ENCODE results near the gene KNOP1.

The KNOP1 gene

DNA sequence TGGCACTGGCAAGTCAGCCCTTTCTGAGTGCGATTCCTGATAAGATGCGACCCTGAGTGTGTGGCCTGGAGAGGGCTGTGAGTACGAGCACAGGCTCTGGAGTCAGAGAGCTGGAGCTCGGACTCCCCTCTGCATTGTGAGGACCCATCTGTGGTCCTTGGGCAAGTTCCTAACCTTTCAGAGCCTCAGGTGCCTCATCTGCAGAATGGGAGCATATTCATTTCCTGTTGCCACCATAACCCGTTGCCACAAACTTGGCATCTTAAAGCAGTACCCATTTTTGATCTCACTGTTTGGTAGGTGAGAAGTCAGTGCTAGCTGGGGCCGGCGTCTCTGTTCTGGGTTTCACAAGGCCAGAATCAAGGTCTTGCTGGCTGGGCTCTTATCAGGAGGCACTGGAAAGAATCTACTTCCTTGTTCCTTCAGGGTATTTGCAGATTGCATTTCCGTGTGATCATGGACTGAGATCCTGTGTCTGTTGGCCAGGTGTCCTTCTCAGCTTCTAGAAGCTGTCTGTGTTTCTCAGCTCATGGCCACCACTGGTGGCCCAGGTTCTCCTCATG is 20.2 kb downstream of the KNOP1 start:
- Histone ChIP-seq H3K4me1 (ENCODE audit: insufficient read depth, low read length) (no peaks in the 10 kb centered on the region), H2AFZ (ENCODE audit: low read depth, low read length) (no peak overlapping the region), H3K4me3 (ENCODE audit: low read length) (no peak overlapping the region), H3K9me3 (ENCODE audit: low read length) (no peaks in the 10 kb centered on the region), H3K27me3 (ENCODE audit: insufficient read depth, low read length) (no peaks in the 10 kb centered on the region), H3K36me3 (ENCODE audit: insufficient read depth, low read length) (peaks cover 69% of the 10 kb centered on the region)

DNA sequence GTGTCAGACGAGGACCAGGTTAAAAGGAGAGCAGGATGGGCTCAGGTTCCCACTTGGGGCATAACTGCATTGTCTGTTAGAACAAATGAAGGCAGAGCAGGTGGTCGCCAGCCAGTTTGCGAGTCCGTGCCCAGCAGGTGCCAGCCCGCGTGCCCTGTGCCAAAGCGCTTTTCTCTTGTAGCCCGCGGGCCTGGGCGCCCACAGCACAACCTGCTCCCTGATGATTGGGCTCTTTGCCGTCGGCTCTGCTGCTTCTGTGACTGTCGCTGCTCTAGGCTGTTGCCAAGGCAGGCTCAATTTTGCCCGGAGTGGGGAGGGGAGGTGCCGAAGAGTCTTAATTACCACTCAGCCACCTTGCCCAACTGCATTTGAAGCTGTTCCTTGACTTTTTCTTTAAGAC is 21.1 kb downstream of the KNOP1 start:
- H2AFZ ChIP-seq (ENCODE audit: low read depth, low read length), result no peak overlapping the region
- H3K4me1 ChIP-seq (ENCODE audit: insufficient read depth, low read length), result no peaks in the 10 kb centered on the region
- no peak overlapping the region for H3K4me3 ChIP-seq (ENCODE audit: low read length)
- H3K27me3 ChIP-seq (ENCODE audit: insufficient read depth, low read length), result no peaks in the 10 kb centered on the region
- H3K36me3 ChIP-seq (ENCODE audit: insufficient read depth, low read length), result peaks cover 67% of the 10 kb centered on the region
- no peaks in the 10 kb centered on the region for H3K9me3 ChIP-seq (ENCODE audit: low read length)

DNA sequence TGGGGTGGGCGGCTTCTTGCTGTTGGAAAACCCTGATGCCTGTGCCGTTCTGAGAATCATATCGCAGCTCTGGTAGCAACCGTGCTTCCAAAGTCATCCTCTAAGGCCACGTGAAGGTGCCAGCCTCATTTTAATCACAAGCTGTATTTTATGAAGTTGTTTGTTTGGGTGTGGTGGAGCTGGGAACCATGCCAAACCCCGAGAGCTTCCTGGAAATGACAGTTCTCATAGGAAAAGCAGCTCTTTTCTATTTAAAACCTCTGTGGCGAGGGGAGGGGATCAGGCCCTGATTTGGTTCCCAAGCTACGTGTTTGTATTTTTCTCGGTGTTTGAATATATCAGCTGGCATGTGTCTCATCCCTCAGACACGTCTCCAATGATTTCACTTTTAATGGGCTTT is 21.7 kb downstream of the KNOP1 start:
- Histone ChIP-seq H2AFZ (ENCODE audit: low read depth, low read length) (no peak overlapping the region), H3K4me3 (ENCODE audit: low read length) (no peak overlapping the region), H3K4me1 (ENCODE audit: insufficient read depth, low read length) (no peaks in the 10 kb centered on the region), H3K36me3 (ENCODE audit: insufficient read depth, low read length) (peaks cover 70% of the 10 kb centered on the region), H3K27me3 (ENCODE audit: insufficient read depth, low read length) (no peaks in the 10 kb centered on the region), H3K9me3 (ENCODE audit: low read length) (no peaks in the 10 kb centered on the region)

DNA sequence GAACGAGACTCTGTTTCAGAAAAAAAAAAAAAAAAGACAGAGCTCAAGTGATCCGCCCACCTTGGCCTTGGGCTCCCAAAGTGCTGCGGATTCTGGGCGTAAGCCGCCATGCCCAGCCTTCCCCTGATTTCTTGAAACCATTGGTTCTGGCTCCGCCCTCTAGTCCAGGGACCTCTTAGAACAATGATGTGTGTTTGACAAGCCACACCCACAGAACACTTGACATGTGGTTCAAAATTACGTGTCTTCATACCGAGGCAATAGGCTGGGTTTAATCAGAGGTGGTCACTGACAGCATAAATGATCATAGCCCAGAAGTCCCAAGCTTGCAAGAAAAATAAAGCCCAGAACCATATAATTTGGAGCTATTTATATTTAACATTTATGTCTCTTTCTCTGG is 23.0 kb downstream of the KNOP1 start:
- peaks cover 59% of the 10 kb centered on the region for H3K36me3 ChIP-seq (ENCODE audit: insufficient read depth, low read length)
- no peaks in the 10 kb centered on the region for H3K9me3 ChIP-seq (ENCODE audit: low read length)
- H3K4me3 ChIP-seq (ENCODE audit: low read length), result no peak overlapping the region
- no peak overlapping the region for H2AFZ ChIP-seq (ENCODE audit: low read depth, low read length)
- H3K4me1 ChIP-seq (ENCODE audit: insufficient read depth, low read length), result no peaks in the 10 kb centered on the region
- H3K27me3 ChIP-seq (ENCODE audit: insufficient read depth, low read length), result no peaks in the 10 kb centered on the region

DNA sequence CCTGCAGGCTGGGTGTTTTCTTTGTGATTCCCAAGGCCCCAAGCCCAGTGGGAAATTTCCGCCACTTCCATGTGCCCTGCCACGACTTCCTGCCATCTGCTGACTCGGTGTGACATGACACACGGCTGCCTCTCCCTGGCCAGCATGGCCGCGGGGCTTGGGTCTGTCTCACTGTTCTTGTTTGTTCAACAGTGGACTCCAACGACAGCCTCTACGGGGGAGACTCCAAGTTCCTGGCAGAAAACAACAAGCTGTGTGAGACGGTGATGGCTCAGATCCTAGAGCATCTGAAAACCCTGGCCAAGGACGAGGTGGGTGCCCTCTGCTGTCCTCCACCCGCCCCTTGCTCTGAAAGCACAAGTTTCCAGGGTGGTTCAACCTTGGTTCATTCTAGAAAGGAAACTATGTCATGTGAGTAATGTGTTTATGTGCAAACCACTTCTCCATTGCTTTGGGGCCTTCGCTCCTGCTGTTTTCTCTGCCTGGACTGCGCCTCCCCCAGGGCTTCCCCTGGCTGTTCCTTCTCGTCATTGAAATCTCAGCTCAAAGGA is 26.8 kb downstream of the KNOP1 start:
- no peaks in the 10 kb centered on the region for H3K27me3 ChIP-seq (ENCODE audit: insufficient read depth, low read length)
- no peak overlapping the region for H3K4me3 ChIP-seq (ENCODE audit: low read length)
- peaks cover 9% of the 10 kb centered on the region for H3K4me1 ChIP-seq (ENCODE audit: insufficient read depth, low read length)
- H3K9me3 ChIP-seq (ENCODE audit: low read length), result no peaks in the 10 kb centered on the region
- H3K36me3 ChIP-seq (ENCODE audit: insufficient read depth, low read length), result peaks cover 25% of the 10 kb centered on the region
- H2AFZ ChIP-seq (ENCODE audit: low read depth, low read length), result no peak overlapping the region

DNA sequence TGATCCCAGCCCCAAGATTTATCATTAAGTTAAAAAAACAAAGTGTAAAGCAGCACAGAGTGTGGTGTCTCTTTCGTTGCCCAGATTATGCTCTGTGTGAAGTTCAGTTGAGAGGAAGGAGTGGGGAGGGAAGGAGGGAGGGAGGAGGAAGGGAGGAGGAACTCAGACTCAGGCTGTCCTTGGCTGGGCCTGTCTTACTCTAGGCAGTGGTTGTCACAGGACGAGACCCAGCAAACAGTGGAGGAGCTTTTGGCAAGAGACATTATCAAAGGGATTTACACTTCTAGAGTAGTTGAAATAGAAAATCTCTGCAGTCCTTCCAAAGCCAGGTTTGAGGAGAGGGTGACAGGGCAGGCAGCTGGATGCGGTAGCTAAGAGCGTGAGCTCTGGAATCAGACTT is 27.8 kb downstream of the KNOP1 start:
- Histone ChIP-seq H3K4me3 (ENCODE audit: low read length) (no peak overlapping the region), H3K9me3 (ENCODE audit: low read length) (peaks cover 2% of the 10 kb centered on the region), H3K4me1 (ENCODE audit: insufficient read depth, low read length) (peaks cover 12% of the 10 kb centered on the region), H3K36me3 (ENCODE audit: insufficient read depth, low read length) (peaks cover 30% of the 10 kb centered on the region), H3K27me3 (ENCODE audit: insufficient read depth, low read length) (no peaks in the 10 kb centered on the region), H2AFZ (ENCODE audit: low read depth, low read length) (no peak overlapping the region)

DNA sequence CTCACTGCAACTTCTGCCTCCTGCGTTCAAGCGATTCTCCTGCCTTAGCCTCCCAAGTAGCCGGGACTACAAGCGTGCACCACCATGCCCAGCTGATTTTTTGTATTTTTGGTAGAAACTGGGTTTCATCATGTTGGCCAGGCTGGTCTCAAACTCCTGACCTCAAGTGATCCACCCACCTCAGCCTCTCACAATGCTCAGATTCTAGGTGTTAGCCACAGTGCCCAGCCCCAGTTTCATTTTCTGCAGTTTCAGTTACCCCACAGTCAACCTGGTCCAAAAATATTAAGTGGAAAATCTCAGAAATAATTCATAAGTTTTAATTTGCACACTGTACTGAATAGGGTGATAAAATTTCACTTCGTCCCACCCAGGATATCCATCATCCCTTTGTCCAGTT is 28.7 kb downstream of the KNOP1 start:
- H3K9me3 ChIP-seq (ENCODE audit: low read length), result peaks cover 5% of the 10 kb centered on the region
- H3K4me3 ChIP-seq (ENCODE audit: low read length), result no peak overlapping the region
- H2AFZ ChIP-seq (ENCODE audit: low read depth, low read length), result no peak overlapping the region
- peaks cover 12% of the 10 kb centered on the region for H3K4me1 ChIP-seq (ENCODE audit: insufficient read depth, low read length)
- no peaks in the 10 kb centered on the region for H3K27me3 ChIP-seq (ENCODE audit: insufficient read depth, low read length)
- peaks cover 37% of the 10 kb centered on the region for H3K36me3 ChIP-seq (ENCODE audit: insufficient read depth, low read length)

DNA sequence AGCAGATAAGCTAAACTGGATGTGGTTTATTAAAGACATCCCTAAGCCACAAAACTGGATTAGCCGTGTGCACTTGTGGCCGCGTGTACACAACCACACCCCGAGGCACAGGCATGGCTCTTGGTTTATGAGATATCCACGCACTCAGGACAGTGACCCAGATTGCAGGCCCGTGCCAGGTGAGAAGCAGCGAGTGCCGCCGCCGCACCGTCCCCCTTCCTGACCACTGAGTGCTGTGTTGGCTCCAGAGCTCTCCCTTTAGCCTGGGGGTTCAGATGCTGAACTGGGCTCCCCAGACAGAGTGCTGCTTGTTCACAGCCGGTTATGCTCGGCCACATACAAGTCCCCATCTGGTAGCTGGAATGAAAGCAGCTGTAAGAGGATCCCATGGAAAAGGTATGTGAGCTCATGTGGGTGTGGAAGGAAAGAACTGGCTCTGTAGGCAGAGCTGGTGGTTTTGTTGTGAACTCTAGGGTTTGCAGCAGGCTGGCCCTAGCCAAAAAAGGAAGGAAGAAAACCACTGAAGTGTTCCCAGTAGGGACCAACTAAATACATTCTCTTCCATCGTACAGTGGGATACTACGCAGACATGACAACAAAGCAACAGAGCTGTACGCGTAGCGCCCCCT is 29.5 kb downstream of the KNOP1 start:
- no peak overlapping the region for H2AFZ ChIP-seq (ENCODE audit: low read depth, low read length)
- H3K4me3 ChIP-seq (ENCODE audit: low read length), result no peak overlapping the region
- H3K9me3 ChIP-seq (ENCODE audit: low read length), result peaks cover 11% of the 10 kb centered on the region
- no peaks in the 10 kb centered on the region for H3K27me3 ChIP-seq (ENCODE audit: insufficient read depth, low read length)
- H3K4me1 ChIP-seq (ENCODE audit: insufficient read depth, low read length), result peaks cover 12% of the 10 kb centered on the region
- H3K36me3 ChIP-seq (ENCODE audit: insufficient read depth, low read length), result peaks cover 42% of the 10 kb centered on the region

DNA sequence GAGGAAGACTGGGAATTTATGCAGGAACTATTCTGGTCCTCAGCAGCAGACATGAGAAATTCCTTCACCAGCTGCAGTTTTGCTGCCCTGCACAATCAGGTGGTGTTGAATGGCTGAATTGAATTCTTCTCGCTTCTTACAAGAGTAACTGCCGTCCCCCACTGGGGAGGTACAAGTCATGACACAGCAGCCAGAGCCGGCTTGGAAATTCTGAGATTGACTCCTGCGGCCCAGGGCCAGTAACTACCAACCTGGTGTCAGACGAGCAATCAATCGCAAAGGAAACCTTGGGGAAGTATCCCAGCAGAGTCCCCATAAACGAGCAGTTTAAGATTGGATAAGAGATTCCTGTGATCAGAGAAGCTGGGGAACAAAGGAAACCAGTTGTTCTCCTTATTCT is 30.7 kb downstream of the KNOP1 start:
- peaks cover 46% of the 10 kb centered on the region for H3K36me3 ChIP-seq (ENCODE audit: insufficient read depth, low read length)
- no peak overlapping the region for H2AFZ ChIP-seq (ENCODE audit: low read depth, low read length)
- peaks cover 12% of the 10 kb centered on the region for H3K4me1 ChIP-seq (ENCODE audit: insufficient read depth, low read length)
- no peak overlapping the region for H3K4me3 ChIP-seq (ENCODE audit: low read length)
- no peaks in the 10 kb centered on the region for H3K27me3 ChIP-seq (ENCODE audit: insufficient read depth, low read length)
- H3K9me3 ChIP-seq (ENCODE audit: low read length), result peaks cover 14% of the 10 kb centered on the region

DNA sequence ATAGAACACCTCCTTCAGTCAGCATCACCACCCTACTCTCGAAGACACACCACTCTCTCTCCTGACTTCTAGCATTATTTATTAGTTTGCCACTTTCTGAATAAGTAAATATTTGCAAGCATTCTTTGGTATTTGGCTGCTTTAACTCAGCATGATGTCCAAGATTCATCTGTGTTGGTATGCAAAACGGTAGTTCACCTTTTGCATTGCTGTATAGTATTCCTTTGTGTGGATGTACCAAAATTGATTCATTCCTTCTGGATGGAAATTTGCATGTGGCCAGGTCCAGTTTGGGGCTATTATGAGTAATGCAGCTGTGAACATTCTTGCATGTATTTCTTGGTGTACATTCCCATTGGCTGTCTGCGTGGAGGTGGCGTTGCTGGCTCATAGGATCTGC is 32.9 kb downstream of the KNOP1 start:
- H3K4me1 ChIP-seq (ENCODE audit: insufficient read depth, low read length), result peaks cover 12% of the 10 kb centered on the region
- no peak overlapping the region for H3K4me3 ChIP-seq (ENCODE audit: low read length)
- no peaks in the 10 kb centered on the region for H3K27me3 ChIP-seq (ENCODE audit: insufficient read depth, low read length)
- H3K9me3 ChIP-seq (ENCODE audit: low read length), result peaks cover 14% of the 10 kb centered on the region
- H2AFZ ChIP-seq (ENCODE audit: low read depth, low read length), result no peak overlapping the region
- H3K36me3 ChIP-seq (ENCODE audit: insufficient read depth, low read length), result peaks cover 41% of the 10 kb centered on the region

DNA sequence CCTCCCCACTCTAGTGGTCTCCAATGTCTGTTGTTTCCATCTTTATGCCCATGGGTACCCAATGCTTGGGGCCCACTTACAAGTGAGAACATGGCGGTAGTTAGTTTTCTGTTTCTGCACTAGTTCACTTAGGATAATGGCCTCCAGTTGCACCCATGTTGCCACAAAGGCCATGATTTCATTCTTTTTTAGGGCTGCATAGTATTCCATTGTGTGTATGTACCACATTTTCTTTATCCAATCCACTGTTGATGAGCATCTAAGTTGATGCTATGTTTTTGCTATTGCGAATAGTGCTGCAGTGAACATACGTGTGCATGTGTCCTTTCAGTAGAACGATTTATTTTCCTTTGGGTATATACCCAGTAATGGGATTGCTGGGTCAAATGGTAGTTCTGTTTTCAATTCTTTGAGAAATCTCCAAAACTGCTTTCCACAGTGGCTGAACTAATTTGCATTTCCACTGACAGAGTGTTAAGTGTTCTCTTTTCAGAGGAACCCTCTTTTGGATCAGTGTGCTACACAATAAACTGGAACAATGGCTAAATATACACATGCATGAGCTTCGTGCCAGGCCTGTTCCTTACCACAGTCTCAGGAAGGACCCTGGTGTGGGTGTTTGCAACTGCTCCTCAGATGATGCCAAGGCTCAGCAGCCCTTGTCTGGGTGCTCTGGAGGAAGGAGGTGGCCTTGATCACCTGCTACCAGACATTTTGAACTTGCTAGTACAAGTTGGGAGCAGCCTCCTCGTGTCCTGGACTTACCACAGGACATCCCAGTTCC is 34.4 kb downstream of the KNOP1 start:
- Histone ChIP-seq H3K36me3 (ENCODE audit: insufficient read depth, low read length) (peaks cover 45% of the 10 kb centered on the region), H3K4me1 (ENCODE audit: insufficient read depth, low read length) (peaks cover 12% of the 10 kb centered on the region), H3K27me3 (ENCODE audit: insufficient read depth, low read length) (no peaks in the 10 kb centered on the region), H2AFZ (ENCODE audit: low read depth, low read length) (no peak overlapping the region), H3K4me3 (ENCODE audit: low read length) (no peak overlapping the region), H3K9me3 (ENCODE audit: low read length) (peaks cover 14% of the 10 kb centered on the region)

DNA sequence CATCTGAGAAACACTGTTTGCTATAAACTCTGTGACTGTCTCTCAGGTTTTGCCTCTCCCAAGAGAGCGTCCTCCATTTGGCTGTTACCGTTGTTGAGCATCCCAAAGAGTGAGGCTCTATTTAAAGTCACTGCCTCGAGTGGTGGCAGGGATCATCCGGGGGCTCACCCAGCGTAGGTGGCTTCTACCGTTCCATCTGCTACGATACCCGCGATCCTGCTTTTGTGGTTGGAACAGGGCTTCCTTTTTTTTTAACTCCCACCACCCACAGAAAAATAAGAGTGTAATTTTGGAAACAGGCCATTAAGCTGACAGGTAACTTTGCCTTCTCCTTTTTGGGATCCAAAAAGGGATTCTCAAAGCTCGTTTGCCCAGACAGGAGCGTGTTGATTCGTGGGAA is 36.4 kb downstream of the KNOP1 start:
- peaks cover 14% of the 10 kb centered on the region for H3K9me3 ChIP-seq (ENCODE audit: low read length)
- no peak overlapping the region for H2AFZ ChIP-seq (ENCODE audit: low read depth, low read length)
- H3K27me3 ChIP-seq (ENCODE audit: insufficient read depth, low read length), result no peaks in the 10 kb centered on the region
- no peak overlapping the region for H3K4me3 ChIP-seq (ENCODE audit: low read length)
- H3K36me3 ChIP-seq (ENCODE audit: insufficient read depth, low read length), result peaks cover 53% of the 10 kb centered on the region
- H3K4me1 ChIP-seq (ENCODE audit: insufficient read depth, low read length), result peaks cover 3% of the 10 kb centered on the region

DNA sequence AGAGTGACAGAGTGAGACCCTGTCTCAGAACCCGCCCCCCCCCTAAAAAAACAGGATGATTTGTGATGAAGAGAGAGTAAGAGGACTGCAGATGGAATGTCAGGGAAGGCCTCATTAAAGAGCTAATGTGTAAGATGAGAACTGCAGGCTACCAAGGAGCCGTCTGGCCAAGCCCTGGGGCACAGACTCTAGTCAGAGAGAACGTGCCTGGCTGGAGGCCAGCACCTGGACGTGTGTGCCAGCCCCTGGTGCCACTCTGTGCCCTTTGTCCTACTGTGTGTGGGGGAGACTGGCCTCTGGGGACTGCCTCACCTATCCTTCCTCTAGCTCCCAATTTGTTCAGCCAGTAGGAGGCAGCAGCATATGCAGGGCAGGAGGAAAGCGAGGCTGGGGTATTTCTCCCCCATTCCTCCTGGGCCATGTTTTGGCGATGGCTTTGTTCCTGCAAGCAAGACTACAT is 37.1 kb downstream of the KNOP1 start:
- Histone ChIP-seq H3K27me3 (ENCODE audit: insufficient read depth, low read length) (no peaks in the 10 kb centered on the region), H2AFZ (ENCODE audit: low read depth, low read length) (no peak overlapping the region), H3K4me1 (ENCODE audit: insufficient read depth, low read length) (peaks cover 3% of the 10 kb centered on the region), H3K36me3 (ENCODE audit: insufficient read depth, low read length) (peaks cover 55% of the 10 kb centered on the region), H3K4me3 (ENCODE audit: low read length) (no peak overlapping the region), H3K9me3 (ENCODE audit: low read length) (peaks cover 14% of the 10 kb centered on the region)
